Esophagus muscularis mucosa (tissue), 3 donors: ENCODE results near the gene WNK1.

Experiments
- POLR2A ChIP-seq: fragments of 450-650 bp; IDR thresholded peaks from one replicate; pipeline ENCODE4 v1.6.1; 2017; ENCODE audit warnings: antibody characterized with exemption, moderate library complexity, mild to moderate bottlenecking, low read depth
- POLR2AphosphoS5 ChIP-seq, 2 donors: sonication (generic); formaldehyde crosslinking; IDR thresholded peaks; one replicate each; pipeline ENCODE4 v1.6.1; 2017; ENCODE audit warnings: antibody characterized with exemption in 2 of 2
- TF ChIP-seq, protein P1 (sequence below), 3 experiments: fragments of 200-600 bp in 2 of 3; fragments of 450-650 bp in 1 of 3; sonication (generic) in 2 of 3; IDR thresholded peaks; one replicate each; pipeline ENCODE4 v1.5.1; 2017 to 2019; ENCODE audit warnings: antibody characterized with exemption in 3 of 3, mild to moderate bottlenecking in 2 of 3, moderate library complexity in 1 of 3

- TF ChIP-seq POLR2A (no peak), POLR2AphosphoS5 (IDR thresholded peaks at IDR 0.05) (no peak)
- TF ChIP-seq, protein P1, sequence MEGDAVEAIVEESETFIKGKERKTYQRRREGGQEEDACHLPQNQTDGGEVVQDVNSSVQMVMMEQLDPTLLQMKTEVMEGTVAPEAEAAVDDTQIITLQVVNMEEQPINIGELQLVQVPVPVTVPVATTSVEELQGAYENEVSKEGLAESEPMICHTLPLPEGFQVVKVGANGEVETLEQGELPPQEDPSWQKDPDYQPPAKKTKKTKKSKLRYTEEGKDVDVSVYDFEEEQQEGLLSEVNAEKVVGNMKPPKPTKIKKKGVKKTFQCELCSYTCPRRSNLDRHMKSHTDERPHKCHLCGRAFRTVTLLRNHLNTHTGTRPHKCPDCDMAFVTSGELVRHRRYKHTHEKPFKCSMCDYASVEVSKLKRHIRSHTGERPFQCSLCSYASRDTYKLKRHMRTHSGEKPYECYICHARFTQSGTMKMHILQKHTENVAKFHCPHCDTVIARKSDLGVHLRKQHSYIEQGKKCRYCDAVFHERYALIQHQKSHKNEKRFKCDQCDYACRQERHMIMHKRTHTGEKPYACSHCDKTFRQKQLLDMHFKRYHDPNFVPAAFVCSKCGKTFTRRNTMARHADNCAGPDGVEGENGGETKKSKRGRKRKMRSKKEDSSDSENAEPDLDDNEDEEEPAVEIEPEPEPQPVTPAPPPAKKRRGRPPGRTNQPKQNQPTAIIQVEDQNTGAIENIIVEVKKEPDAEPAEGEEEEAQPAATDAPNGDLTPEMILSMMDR (IDR thresholded peaks at IDR 0.05), result no peak
Measured at GRCh38 chr12:774051-774614, 21.8 kb downstream of the WNK1 start.
